Endothelial cell of umbilical vein (primary cell): ENCODE measurements around the gene CCDC66.

Source experiments
- CTCF ChIP-seq, 2 donors: IDR thresholded peaks; 1 replicate in 1 of 2; 2 replicates in 1 of 2; pipeline ENCODE4 v1.5.1; 2011; ENCODE audit warnings: low read length in 2 of 2, mild to moderate bottlenecking in 2 of 2, moderate library complexity in 2 of 2, control low read depth in 1 of 2, inconsistent platforms in 1 of 2, low read depth in 1 of 2; ENCODE audit not compliant: insufficient read depth in 1 of 2; ENCODE audit errors: extremely low read depth in 1 of 2
- POLR2A ChIP-seq: IDR thresholded peaks from 2 replicates; pipeline ENCODE4 v1.6.1; 2012; ENCODE audit warnings: low read depth, mild to moderate bottlenecking, control low read depth, low read length

GRCh38 chr3:56573501-56573900, 16.5 kb downstream of the CCDC66 start:
- no peak for TF ChIP-seq POLR2A
- TF ChIP-seq CTCF (IDR thresholded peaks at IDR 0.05; ENCODE audit: extremely low read depth in 1 of 2, insufficient read depth in 1 of 2, low read depth in 1 of 2, low read length in 2 of 2): no peak
